ENCODE data around the gene TEX13B.
A peak's percentile ranks its signal among the peaks of the same experiment; 100 is the strongest.
"Not testable (repeated sequence)": the region's sequence is repeated elsewhere in the genome, so short reads cannot be mapped to it uniquely, and the experiment has no call there.

Gene TEX13B

GRCh38 chrX:107982356-107982755, at the start of gene TEX13B:
Gene TEX13B (minus strand): TSS chrX:107982370. CDS start chrX:107982127, 243 bp downstream.
- DNase-seq = no peak

GRCh38 chrX:108029928-108030711, 48.0 kb upstream of the TEX13B start:
- no peak for DNase-seq

- no peak for DNase-seq
Measured at GRCh38 chrX:108028854-108029253, 46.7 kb upstream of the TEX13B start.

- DNase-seq = no peak
Measured at GRCh38 chrX:108025954-108026600, 43.9 kb upstream of the TEX13B start.

GRCh38 chrX:108025376-108025775, 43.2 kb upstream of the TEX13B start:
- DNase-seq = no peak

GRCh38 chrX:108022491-108023089, 40.4 kb upstream of the TEX13B start:
- no peak for DNase-seq

- DNase-seq = no peak
Measured at GRCh38 chrX:108020631-108021030, 38.5 kb upstream of the TEX13B start.

GRCh38 chrX:108019382-108019875, 37.3 kb upstream of the TEX13B start:
- no peak for DNase-seq

- no peak for DNase-seq
Measured at GRCh38 chrX:108018656-108019381, 36.6 kb upstream of the TEX13B start.

GRCh38 chrX:108001218-108001814, 19.1 kb upstream of the TEX13B start:
- DNase-seq = peak; percentile 73

- peak; percentile 29 for DNase-seq
Measured at GRCh38 chrX:108000751-108001150, 18.6 kb upstream of the TEX13B start.

GRCh38 chrX:107996124-107996523, 14.0 kb upstream of the TEX13B start:
- DNase-seq = no peak

- no peak for DNase-seq
Measured at GRCh38 chrX:107985033-107985432, 2.9 kb upstream of the TEX13B start.

GRCh38 chrX:107979534-107979933, 2.6 kb downstream of the TEX13B start:
- no peak for DNase-seq

GRCh38 chrX:107978707-107979307, 3.4 kb downstream of the TEX13B start:
- no peak for DNase-seq

- DNase-seq = no peak
Measured at GRCh38 chrX:107978071-107978470, 4.1 kb downstream of the TEX13B start.

GRCh38 chrX:107971636-107972035, 10.5 kb downstream of the TEX13B start:
- DNase-seq = no peak

GRCh38 chrX:107970073-107970472, 12.1 kb downstream of the TEX13B start:
- DNase-seq = no peak

GRCh38 chrX:107968623-107969022, 13.5 kb downstream of the TEX13B start:
- DNase-seq = no peak

- DNase-seq = not testable (repeated sequence)
Measured at GRCh38 chrX:107955337-107955736, 26.8 kb downstream of the TEX13B start.

- DNase-seq = no peak
Measured at GRCh38 chrX:107940095-107940494, 42.1 kb downstream of the TEX13B start.

GRCh38 chrX:107936434-107936730, 45.8 kb downstream of the TEX13B start:
- DNase-seq = no peak
